Inferior parietal cortex (tissue), 1 donor: ENCODE results near the gene CHCHD3.

Experiments used
- DNase-seq: peaks from one replicate; pipeline ENCODE4 v3.0.0-alpha.2; 2016; ENCODE audit errors: extremely low spot score

CHCHD3 gene

GRCh38 chr7:132817949-132818348, 263.9 kb downstream of the CHCHD3 start:
- DNase-seq, result no peak

- no peak for DNase-seq
These were observed 266.1 kb downstream of the CHCHD3 start for GRCh38 chr7:132815696-132816311.

- DNase-seq, result no peak
These were observed 266.8 kb downstream of the CHCHD3 start for GRCh38 chr7:132815130-132815529.

- DNase-seq, result no peak
These were observed 271.3 kb downstream of the CHCHD3 start for GRCh38 chr7:132810561-132810960.

- DNase-seq, result no peak
These were observed 275.1 kb downstream of the CHCHD3 start for GRCh38 chr7:132806834-132807233.

- no peak for DNase-seq
These were observed 276.1 kb downstream of the CHCHD3 start for GRCh38 chr7:132805766-132806165.

GRCh38 chr7:132804849-132805485, 276.9 kb downstream of the CHCHD3 start:
- no peak for DNase-seq

GRCh38 chr7:132800522-132800921, 281.4 kb downstream of the CHCHD3 start:
- no peak for DNase-seq

- no peak for DNase-seq
These were observed 282.8 kb downstream of the CHCHD3 start for GRCh38 chr7:132799081-132799413.

- DNase-seq, result no peak
These were observed 284.7 kb downstream of the CHCHD3 start for GRCh38 chr7:132797152-132797551.

- no peak for DNase-seq
These were observed 288.4 kb downstream of the CHCHD3 start for GRCh38 chr7:132793474-132793873.

GRCh38 chr7:132791036-132791435, 290.9 kb downstream of the CHCHD3 start:
- DNase-seq, result no peak

- DNase-seq, result no peak
These were observed 291.8 kb downstream of the CHCHD3 start for GRCh38 chr7:132790104-132790503.

GRCh38 chr7:132789281-132789680, 292.6 kb downstream of the CHCHD3 start:
- DNase-seq, result no peak

- no peak for DNase-seq
These were observed 296.0 kb downstream of the CHCHD3 start for GRCh38 chr7:132785870-132786269.

GRCh38 chr7:132784406-132784805, 297.5 kb downstream of the CHCHD3 start:
- no peak for DNase-seq

GRCh38 chr7:132783824-132784223, 298.1 kb downstream of the CHCHD3 start:
- DNase-seq, result no peak

- no peak for DNase-seq
These were observed 298.9 kb downstream of the CHCHD3 start for GRCh38 chr7:132782777-132783640.

- no peak for DNase-seq
These were observed 301.1 kb downstream of the CHCHD3 start for GRCh38 chr7:132780822-132781221.

GRCh38 chr7:132779164-132779563, 302.7 kb downstream of the CHCHD3 start:
- no peak for DNase-seq

- DNase-seq, result no peak
These were observed 303.1 kb downstream of the CHCHD3 start for GRCh38 chr7:132778761-132779160.

GRCh38 chr7:132777956-132778355, 303.9 kb downstream of the CHCHD3 start:
- no peak for DNase-seq

- no peak for DNase-seq
These were observed 304.5 kb downstream of the CHCHD3 start for GRCh38 chr7:132777414-132777813.
